GM23338 (cell line): ENCODE results near the gene CMKLR1.

ENCODE experiments used
- EZH2 ChIP-seq: fragments of 200-600 bp; sonication (generic); IDR thresholded peaks from one replicate; pipeline ENCODE4 v1.8.0; 2017; ENCODE audit warnings: antibody characterized with exemption, mild to moderate bottlenecking, low read depth; ENCODE audit not compliant: unreplicated experiment
- EZH2phosphoT487 ChIP-seq: fragments of 200-600 bp; sonication (generic); IDR thresholded peaks from one replicate; pipeline ENCODE4 v1.8.1; 2018; ENCODE audit warnings: antibody characterized with exemption; ENCODE audit not compliant: unreplicated experiment
- NANOG ChIP-seq: IDR thresholded peaks from 2 replicates; pipeline ENCODE4 v1.6.1; 2016; ENCODE audit warnings: antibody characterized with exemption, borderline replicate concordance
- POLR2AphosphoS5 ChIP-seq: IDR thresholded peaks from 2 replicates; pipeline ENCODE4 v1.6.1; 2016; ENCODE audit warnings: antibody characterized with exemption, low read depth
- TF ChIP-seq, protein P1 (sequence below), 2 experiments: fragments of 200-600 bp in 1 of 2; sonication (generic) in 1 of 2; conservative IDR thresholded peaks; 2 replicates each; pipeline versions ENCODE4 v1.5.1 to v1.6.1; 2016 to 2017; ENCODE audit warnings: antibody characterized with exemption in 2 of 2, low read depth in 2 of 2, mild to moderate bottlenecking in 2 of 2, moderate library complexity in 1 of 2

DNA sequence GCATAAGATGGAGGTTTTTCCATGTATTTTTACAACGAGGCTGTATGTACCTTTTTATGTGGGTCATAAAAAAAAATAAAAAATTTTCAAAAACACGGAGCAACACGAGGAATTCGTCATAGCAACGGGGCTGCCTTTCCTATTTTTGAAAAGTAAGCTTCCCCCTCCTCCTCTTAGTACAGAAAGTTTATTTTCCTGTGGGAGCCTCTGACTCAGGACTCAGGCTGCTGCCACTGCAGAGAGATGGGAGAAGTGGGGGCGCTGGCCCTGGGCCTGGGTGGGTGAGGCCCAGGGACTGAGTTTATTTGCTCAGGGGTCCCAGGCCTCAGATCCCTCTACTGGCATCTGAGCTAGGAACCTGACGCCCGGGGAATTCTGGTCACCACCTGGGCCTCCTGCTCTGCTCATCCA, 10.2 kb upstream of the CMKLR1 start:
- no peak for TF ChIP-seq NANOG
- no peak for TF ChIP-seq POLR2AphosphoS5
- TF ChIP-seq, protein P1, sequence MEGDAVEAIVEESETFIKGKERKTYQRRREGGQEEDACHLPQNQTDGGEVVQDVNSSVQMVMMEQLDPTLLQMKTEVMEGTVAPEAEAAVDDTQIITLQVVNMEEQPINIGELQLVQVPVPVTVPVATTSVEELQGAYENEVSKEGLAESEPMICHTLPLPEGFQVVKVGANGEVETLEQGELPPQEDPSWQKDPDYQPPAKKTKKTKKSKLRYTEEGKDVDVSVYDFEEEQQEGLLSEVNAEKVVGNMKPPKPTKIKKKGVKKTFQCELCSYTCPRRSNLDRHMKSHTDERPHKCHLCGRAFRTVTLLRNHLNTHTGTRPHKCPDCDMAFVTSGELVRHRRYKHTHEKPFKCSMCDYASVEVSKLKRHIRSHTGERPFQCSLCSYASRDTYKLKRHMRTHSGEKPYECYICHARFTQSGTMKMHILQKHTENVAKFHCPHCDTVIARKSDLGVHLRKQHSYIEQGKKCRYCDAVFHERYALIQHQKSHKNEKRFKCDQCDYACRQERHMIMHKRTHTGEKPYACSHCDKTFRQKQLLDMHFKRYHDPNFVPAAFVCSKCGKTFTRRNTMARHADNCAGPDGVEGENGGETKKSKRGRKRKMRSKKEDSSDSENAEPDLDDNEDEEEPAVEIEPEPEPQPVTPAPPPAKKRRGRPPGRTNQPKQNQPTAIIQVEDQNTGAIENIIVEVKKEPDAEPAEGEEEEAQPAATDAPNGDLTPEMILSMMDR (conservative IDR thresholded peaks at IDR 0.05; ENCODE audit: low read depth in 2 of 2) = no peak
- no peak for TF ChIP-seq EZH2
- TF ChIP-seq EZH2phosphoT487 = no peak
